ENCODE measurements around the gene SMIM8.

SMIM8 gene

GRCh38 chr6:87391334-87391733 lies 68.9 kb downstream of the SMIM8 start:
- no peak for TF ChIP-seq POLR2A (IDR thresholded peaks at IDR 0.05; ENCODE audit: low read depth, low read length)
- FAIRE-seq = peak; percentile 89
- peak; percentile 12 for DNase-seq (ENCODE audit: insufficient read length, low spot score)
